Putamen (tissue), 1 donor: ENCODE data around the gene PLPPR3.
"Not testable (repeated sequence)": the region's sequence is repeated elsewhere in the genome, so short reads cannot be mapped to it uniquely, and the experiment has no call there.

ENCODE experiments used
- DNase-seq: peaks from one replicate; pipeline ENCODE4 v3.0.0-alpha.2; 2016; ENCODE audit warnings: low spot score

The PLPPR3 gene

GRCh38 chr19:827314-827709, 5.6 kb upstream of the PLPPR3 start:
- DNase-seq, result no peak

GRCh38 chr19:825897-826644, 4.3 kb upstream of the PLPPR3 start:
- no peak for DNase-seq

GRCh38 chr19:824885-825284, 3.1 kb upstream of the PLPPR3 start:
- DNase-seq, result no peak

GRCh38 chr19:823565-824121, 1.9 kb upstream of the PLPPR3 start:
- no peak for DNase-seq

- DNase-seq, result no peak
Measured at GRCh38 chr19:821231-821824, 427 bp downstream of the PLPPR3 start.

GRCh38 chr19:820212-820611, 1.5 kb downstream of the PLPPR3 start:
- not testable (repeated sequence) for DNase-seq

GRCh38 chr19:816500-816857, 5.3 kb downstream of the PLPPR3 start:
- DNase-seq, result no peak

- no peak for DNase-seq
Measured at GRCh38 chr19:815775-816499, 5.8 kb downstream of the PLPPR3 start.

GRCh38 chr19:815079-815774, 6.5 kb downstream of the PLPPR3 start:
- DNase-seq, result no peak

GRCh38 chr19:814152-815078, 7.3 kb downstream of the PLPPR3 start:
- DNase-seq, result no peak

- no peak for DNase-seq
Measured at GRCh38 chr19:813219-814151, 8.3 kb downstream of the PLPPR3 start.

- no peak for DNase-seq
Measured at GRCh38 chr19:812747-813218, 9.0 kb downstream of the PLPPR3 start.

GRCh38 chr19:812049-812746, 9.6 kb downstream of the PLPPR3 start:
- DNase-seq, result no peak

- DNase-seq, result no peak
Measured at GRCh38 chr19:811506-812048, 10.2 kb downstream of the PLPPR3 start.

GRCh38 chr19:810883-811489, 10.8 kb downstream of the PLPPR3 start:
- no peak for DNase-seq

GRCh38 chr19:810077-810855, 11.5 kb downstream of the PLPPR3 start:
- no peak for DNase-seq

- DNase-seq, result no peak
Measured at GRCh38 chr19:808423-808775, 13.4 kb downstream of the PLPPR3 start.
